DMS 273 treated with DMSO at 0.1 percent for 48 hours (cell line): ENCODE measurements around the gene MPPED1.

ENCODE experiments used
- DNase-seq: peaks from one replicate; lab custom pipeline; 2025; lab: John Stamatoyannopoulos, UW

The MPPED1 gene

GRCh38 chr22:43392385-43392989 is 19.3 kb upstream of the MPPED1 start:
- no peak for DNase-seq

GRCh38 chr22:43393132-43393843 is 18.5 kb upstream of the MPPED1 start:
- no peak for DNase-seq

DNA sequence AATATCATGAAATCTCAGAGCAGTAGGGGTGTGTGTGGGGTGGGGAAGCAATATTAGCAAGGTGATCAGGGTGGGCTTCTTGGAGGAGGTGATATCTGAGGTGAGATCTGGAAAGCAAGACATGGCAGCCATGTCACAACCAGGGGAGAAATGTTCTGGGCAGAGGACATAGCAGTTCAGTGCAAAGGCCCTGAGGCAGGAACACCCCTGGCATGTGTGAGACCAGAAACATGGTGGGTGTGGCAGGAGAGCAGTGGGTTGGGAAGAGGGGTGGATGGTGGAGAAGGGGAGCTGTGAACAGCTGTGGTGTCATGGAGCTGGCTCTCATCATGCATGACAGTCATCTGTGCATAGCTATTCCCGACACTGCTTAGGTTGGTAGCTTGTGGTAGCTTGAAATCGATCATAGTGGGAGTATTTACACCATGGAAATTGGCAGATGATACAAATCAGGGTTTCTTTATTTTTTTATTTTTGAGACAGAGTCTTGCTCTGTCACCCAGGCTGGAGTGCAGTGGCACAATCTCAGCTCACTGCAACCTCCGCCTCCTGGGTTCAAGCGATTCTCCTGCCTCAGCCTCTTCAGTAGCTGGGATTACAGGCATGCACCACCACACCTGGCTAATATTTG is 17.9 kb upstream of the MPPED1 start:
- DNase-seq: no peak

GRCh38 chr22:43395086-43395695 is 16.6 kb upstream of the MPPED1 start:
- no peak for DNase-seq

GRCh38 chr22:43396321-43396933 is 15.4 kb upstream of the MPPED1 start:
- no peak for DNase-seq

GRCh38 chr22:43396934-43397457 is 14.8 kb upstream of the MPPED1 start:
- no peak for DNase-seq

GRCh38 chr22:43397766-43398165 is 14.0 kb upstream of the MPPED1 start:
- DNase-seq: no peak

- DNase-seq: no peak
Observed at GRCh38 chr22:43398246-43398645, 13.6 kb upstream of the MPPED1 start.

- no peak for DNase-seq
Observed at GRCh38 chr22:43398910-43399309, 12.9 kb upstream of the MPPED1 start.

DNA sequence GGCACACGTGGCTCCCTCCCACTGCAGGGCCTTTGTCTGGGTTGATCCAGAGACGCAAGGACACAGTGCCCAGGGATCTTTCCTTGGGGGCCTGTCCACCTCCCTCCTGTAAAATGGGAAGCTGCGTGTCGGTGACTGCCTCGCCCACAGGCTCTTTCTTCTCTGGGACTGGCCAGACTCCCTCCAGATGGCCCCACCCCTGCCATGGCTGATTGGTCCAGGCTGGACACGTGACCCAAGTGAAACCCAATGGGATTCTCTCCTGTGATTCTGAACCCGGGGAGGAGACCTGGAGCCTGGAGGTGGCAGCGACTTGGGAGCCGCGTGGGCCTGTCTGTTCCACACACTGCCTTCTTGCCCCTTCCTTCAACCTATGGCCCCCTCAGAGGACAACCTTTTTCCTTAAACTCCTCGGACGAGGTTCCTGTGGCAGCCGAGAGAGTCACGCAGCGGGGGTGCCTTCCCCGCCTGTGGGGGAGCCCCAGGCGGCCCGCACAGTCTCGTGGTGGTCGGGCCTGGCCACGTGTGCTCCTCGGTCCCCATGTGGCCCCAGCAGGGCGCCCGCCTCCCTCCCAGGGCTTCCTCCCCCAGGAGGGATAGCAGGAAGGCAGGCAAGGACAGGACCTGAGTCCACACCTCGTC is 12.4 kb upstream of the MPPED1 start:
- DNase-seq: no peak

- no peak for DNase-seq
Observed at GRCh38 chr22:43399980-43400358, 11.8 kb upstream of the MPPED1 start.

DNA sequence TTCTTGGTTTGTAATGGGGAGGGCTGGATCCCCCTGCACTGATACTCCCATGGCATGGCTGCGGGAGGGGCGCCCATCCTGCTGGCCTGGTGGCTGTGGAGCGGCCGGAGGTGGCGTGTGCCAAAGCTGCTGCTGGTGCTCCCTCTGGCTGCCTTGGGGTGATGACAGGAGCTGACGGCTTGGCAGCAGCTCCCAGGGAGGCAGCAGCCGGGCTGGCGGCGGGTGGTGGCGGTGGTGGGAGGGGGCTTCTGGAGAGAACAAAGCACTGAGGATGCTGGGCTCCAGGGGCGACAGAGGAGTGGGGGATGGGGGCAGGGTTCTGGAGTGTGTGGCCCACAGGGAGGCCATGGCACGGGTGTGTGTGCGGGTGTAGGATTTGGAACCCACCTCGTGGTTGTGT is 11.4 kb upstream of the MPPED1 start:
- no peak for DNase-seq

DNA sequence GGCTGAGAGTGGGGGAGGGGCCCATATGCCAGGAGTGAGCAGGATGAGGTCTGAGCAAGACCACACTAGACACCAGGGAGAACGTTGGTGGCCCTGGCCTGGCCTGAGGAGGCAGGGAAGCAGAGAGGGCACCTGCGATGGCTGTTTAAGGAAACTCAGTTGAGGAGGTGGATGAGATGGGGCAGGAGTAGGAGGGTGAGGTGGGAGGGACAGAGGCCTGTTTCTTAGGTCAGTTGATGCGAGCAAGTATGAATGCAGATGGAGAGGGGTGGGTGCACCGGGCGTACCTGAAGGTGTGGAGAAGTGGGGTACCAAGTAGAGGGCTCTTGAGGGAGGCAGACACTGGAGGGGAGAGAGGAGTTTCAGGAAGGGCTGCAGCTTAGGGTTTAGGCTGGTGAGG is 10.6 kb upstream of the MPPED1 start:
- no peak for DNase-seq

DNA sequence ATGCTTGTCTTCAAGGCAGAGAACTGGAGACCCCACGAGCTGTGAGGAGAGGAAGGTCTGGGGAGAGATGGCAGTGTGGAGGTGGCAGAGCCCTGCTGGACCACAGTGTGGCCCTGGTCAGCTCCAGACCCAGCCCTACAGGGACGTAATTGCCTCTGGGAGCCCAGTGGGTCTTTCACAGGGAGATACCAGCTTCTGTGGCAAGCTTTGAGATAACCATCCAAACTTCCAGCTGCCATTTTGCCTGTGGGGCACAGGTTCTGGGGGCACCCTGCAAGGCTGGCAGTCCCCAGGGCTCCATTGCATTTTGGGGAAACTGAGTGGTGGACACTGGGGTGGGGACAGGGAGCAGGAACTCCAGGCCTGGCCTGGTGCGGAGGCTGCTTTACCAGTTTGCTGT is 10.2 kb upstream of the MPPED1 start:
- DNase-seq: no peak

GRCh38 chr22:43402128-43402527 is 9.7 kb upstream of the MPPED1 start:
- no peak for DNase-seq

DNA sequence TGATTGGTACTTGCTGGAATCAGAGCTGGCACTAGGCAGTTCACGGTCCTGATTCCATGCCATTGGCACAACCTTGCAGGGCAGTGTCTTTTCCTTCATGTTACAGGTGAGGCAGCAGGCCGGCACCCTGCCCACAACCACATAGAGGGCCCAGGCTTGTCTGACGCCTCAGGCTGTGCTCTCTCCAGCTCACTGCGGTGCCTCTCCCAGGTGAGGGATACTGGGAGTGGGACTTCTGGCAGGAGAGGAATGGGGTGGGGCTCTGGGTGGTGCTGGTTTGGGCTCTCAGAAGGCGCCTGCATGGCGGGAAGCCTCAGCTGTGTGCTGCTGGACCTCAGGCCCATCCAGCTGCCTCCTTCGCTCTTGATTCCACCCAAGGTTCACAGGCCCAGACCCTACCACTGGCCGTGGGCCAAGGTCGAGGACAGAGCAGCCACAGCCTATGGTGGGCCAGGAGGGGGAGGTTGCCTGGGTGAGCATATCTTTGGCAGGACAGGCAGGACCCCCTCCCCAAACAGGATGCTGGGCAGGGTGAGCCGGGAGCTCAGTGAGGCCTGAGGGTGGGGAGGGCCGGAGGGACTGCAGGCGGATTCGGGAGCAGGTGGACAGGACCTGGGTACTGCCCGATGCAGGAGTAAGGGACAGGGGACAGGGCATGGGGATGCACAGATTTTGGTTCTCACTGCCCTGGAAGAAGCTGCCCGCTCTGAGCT is 7.0 kb upstream of the MPPED1 start:
- DNase-seq: no peak

GRCh38 chr22:43406186-43406790 is 5.5 kb upstream of the MPPED1 start:
- DNase-seq: no peak

- DNase-seq: no peak
Observed at GRCh38 chr22:43407591-43407990, 4.2 kb upstream of the MPPED1 start.

- DNase-seq: no peak
Observed at GRCh38 chr22:43408009-43408408, 3.8 kb upstream of the MPPED1 start.

GRCh38 chr22:43409046-43409445 is 2.8 kb upstream of the MPPED1 start:
- DNase-seq: no peak

DNA sequence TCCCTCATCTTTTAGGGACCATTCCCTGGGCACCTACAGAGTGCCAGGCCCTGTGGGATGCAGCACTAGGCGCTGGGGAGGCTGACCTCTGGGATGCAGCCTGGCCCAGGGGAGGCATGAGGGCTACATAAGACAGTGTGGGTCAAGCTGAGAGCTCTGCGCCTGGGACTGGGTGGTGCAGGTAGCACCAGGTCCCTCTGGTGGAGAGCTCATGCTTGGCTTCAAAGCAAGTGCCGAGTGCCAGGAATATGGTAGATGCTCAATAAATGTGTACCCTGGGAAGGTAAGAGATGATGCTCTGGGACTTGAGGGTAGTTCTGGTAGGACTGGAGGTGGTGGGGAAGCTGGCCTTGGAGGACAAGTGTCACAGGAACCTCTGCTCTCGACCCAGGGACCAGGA is 2.0 kb upstream of the MPPED1 start:
- DNase-seq: no peak
